HCT116 (cell line): ENCODE measurements around the gene CCDC137. TPM values are rescaled to one million over a fixed set of nuclear protein-coding genes. Genes with fewer than 3 reads are reported as not detected.

Experiments
- ATAC-seq: fragments of 200-7000 bp; cut with Tn5 transposase; 2 replicates; pipeline ENCODE4 v1.9.1; 2020; ENCODE audit warnings: mild to moderate bottlenecking, moderate library complexity
- BruUV-seq: library from RNA; stranded (reverse); fragments of 400-500 nt; replicated peaks from 2 replicates; lab custom pipeline; 2021; lab: Mats Ljungman, UMichigan
- CTCF ChIA-PET: fragments of 300-600 bp; sonication (Branson Sonifier 250); formaldehyde crosslinking; loops from one replicate; lab custom pipeline; 2021; ENCODE audit warnings: antibody characterized with exemption; lab: Charles Lee
- POLR2A ChIA-PET: fragments of 300-600, 350-600 bp; sonication (Branson Sonifier 250); formaldehyde crosslinking; loops from one replicate; lab custom pipeline; 2021; ENCODE audit warnings: antibody characterized with exemption; lab: Charles Lee
- RAD21 ChIA-PET, 2 experiments: fragments of 300-600 bp; sonication (Branson Sonifier 250); formaldehyde crosslinking; loops; one replicate each; lab custom pipeline; 2023; ENCODE audit warnings: low total read pairs in 2 of 2; ENCODE audit not compliant: uncharacterized antibody in 2 of 2, unreplicated experiment in 2 of 2, low non-redundant PET in 1 of 2; lab: Charles Lee
- DNase-seq: peaks from one replicate; pipeline ENCODE4 v3.0.0-alpha.2; 2010; ENCODE audit warnings: low read depth, low spot score
- H2AFZ ChIP-seq: fragments of 200-600 bp; shearing (Covaris generic), sonication (generic); 2 replicates; pipeline ENCODE4 v1.6.1; 2017; ENCODE audit warnings: low read depth, mixed run types, mixed read lengths, antibody characterized with exemption, low read length; ENCODE audit not compliant: poor library complexity, severe bottlenecking
- H3K27ac ChIP-seq: 2 replicates; pipeline ENCODE4 v1.5.1; 2012; ENCODE audit warnings: low read depth, low read length
- H3K27me3 ChIP-seq: fragments of 200-600 bp; sonication (generic); 2 replicates; pipeline ENCODE4 v1.6.1; 2016; ENCODE audit warnings: mixed run types, low read length, mixed read lengths; ENCODE audit not compliant: insufficient read depth
- H3K36me3 ChIP-seq, 2 experiments: fragments of 200-500 bp in 1 of 2; fragments of 200-600 bp in 1 of 2; sonication (Bioruptor generic) in 1 of 2; sonication (generic) in 1 of 2; 2 replicates each; pipeline versions ENCODE4 v1.5.1 to v1.6.1; 2014 to 2016; ENCODE audit warnings: low read length in 2 of 2, inconsistent platforms in 1 of 2, mixed read lengths in 1 of 2, mixed run types in 1 of 2; ENCODE audit not compliant: insufficient read depth in 2 of 2, control insufficient read depth in 1 of 2
- H3K4me1 ChIP-seq, 2 experiments: fragments of 200-600 bp in 1 of 2; sonication (generic) in 1 of 2; 2 replicates each; pipeline versions ENCODE4 v1.5.1 to v1.6.1; 2012 to 2017; ENCODE audit warnings: low read length in 2 of 2, inconsistent platforms in 1 of 2, mild to moderate bottlenecking in 1 of 2, mixed read lengths in 1 of 2, mixed run types in 1 of 2, moderate library complexity in 1 of 2; ENCODE audit not compliant: insufficient read depth in 2 of 2, control insufficient read depth in 1 of 2
- H3K4me2 ChIP-seq: fragments of 200-600 bp; sonication (generic); 2 replicates; pipeline ENCODE4 v1.6.1; 2017; ENCODE audit warnings: mixed run types, low read length, mixed read lengths
- H3K4me3 ChIP-seq, 2 experiments: fragments of 200-600 bp in 1 of 2; sonication (generic) in 1 of 2; replicated peaks in 1 of 2; 2 replicates each; pipeline ENCODE4 v1.5.1; 2011 to 2016; ENCODE audit warnings: low read length in 2 of 2, control low read depth in 1 of 2, low read depth in 1 of 2, mild to moderate bottlenecking in 1 of 2, mixed read lengths in 1 of 2, mixed run types in 1 of 2
- H3K79me2 ChIP-seq: fragments of 200-600 bp; sonication (generic); 2 replicates; pipeline ENCODE4 v1.6.1; 2017; ENCODE audit warnings: mild to moderate bottlenecking, mixed run types, low read length, moderate library complexity, mixed read lengths; ENCODE audit not compliant: insufficient read depth
- H3K9ac ChIP-seq: fragments of 200-600 bp; sonication (generic); 2 replicates; pipeline ENCODE4 v1.6.1; 2016; ENCODE audit warnings: low read length, mixed read lengths
- H3K9me2 ChIP-seq: fragments of 200-600 bp; sonication (generic), shearing (Covaris generic); 2 replicates; pipeline ENCODE4 v1.6.1; 2017; ENCODE audit warnings: mixed run types, mild to moderate bottlenecking, moderate library complexity; ENCODE audit not compliant: insufficient read depth
- H3K9me3 ChIP-seq, 2 experiments: fragments of 200-500 bp in 1 of 2; fragments of 200-600 bp in 1 of 2; sonication (Bioruptor generic) in 1 of 2; sonication (generic) in 1 of 2; 2 replicates each; pipeline ENCODE4 v1.6.1; 2014 to 2017; ENCODE audit warnings: low read length in 2 of 2, mixed read lengths in 2 of 2, inconsistent platforms in 1 of 2, low read depth in 1 of 2, mild to moderate bottlenecking in 1 of 2, mixed run types in 1 of 2, moderate library complexity in 1 of 2; ENCODE audit not compliant: control insufficient read depth in 1 of 2, insufficient read depth in 1 of 2
- H4K20me1 ChIP-seq: fragments of 200-600 bp; sonication (generic), shearing (Covaris generic); 2 replicates; pipeline ENCODE4 v1.6.1; 2017; ENCODE audit warnings: mixed run types, mild to moderate bottlenecking, moderate library complexity; ENCODE audit not compliant: insufficient read depth
- CBX3 ChIP-seq: IDR thresholded peaks from 2 replicates; pipeline ENCODE4 v1.6.1; 2012; ENCODE audit warnings: low read depth
- CEBPB ChIP-seq: IDR thresholded peaks from 2 replicates; pipeline ENCODE4 v1.6.1; 2012; ENCODE audit warnings: low read depth
- EGR1 ChIP-seq: IDR thresholded peaks from 2 replicates; pipeline ENCODE4 v1.6.1; 2012; ENCODE audit warnings: low read depth
- ELF1 ChIP-seq: IDR thresholded peaks from 2 replicates; pipeline ENCODE4 v1.6.1; 2012; ENCODE audit warnings: low read depth, borderline replicate concordance
- EZH2 ChIP-seq: fragments of 200-600 bp; sonication (generic); IDR thresholded peaks from 2 replicates; pipeline ENCODE4 v1.6.1; 2017; ENCODE audit warnings: antibody characterized with exemption, mixed run types
- EZH2phosphoT487 ChIP-seq: fragments of 200-600 bp; IDR thresholded peaks from 2 replicates; pipeline ENCODE4 v1.6.1; 2018; ENCODE audit warnings: antibody characterized with exemption, borderline replicate concordance
- JUND ChIP-seq: IDR thresholded peaks from 2 replicates; pipeline ENCODE4 v1.6.1; 2012
- MAX ChIP-seq: IDR thresholded peaks from 2 replicates; pipeline ENCODE4 v1.6.1; 2012
- POLR2AphosphoS5 ChIP-seq: IDR thresholded peaks from 2 replicates; pipeline ENCODE4 v1.6.1; 2011; ENCODE audit warnings: mild to moderate bottlenecking, low read depth, low read length, moderate library complexity
- REST ChIP-seq: IDR thresholded peaks from 2 replicates; pipeline ENCODE4 v1.6.1; 2012; ENCODE audit warnings: low read depth
- SIN3A ChIP-seq: IDR thresholded peaks from 2 replicates; pipeline ENCODE4 v1.6.1; 2012; ENCODE audit warnings: low read depth
- SP1 ChIP-seq: IDR thresholded peaks from 2 replicates; pipeline ENCODE4 v1.6.1; 2012; ENCODE audit warnings: low read depth
- TCF7L2 ChIP-seq: IDR thresholded peaks from 2 replicates; pipeline ENCODE4 v1.7.0; 2011; ENCODE audit warnings: borderline replicate concordance, inconsistent platforms; ENCODE audit not compliant: insufficient read depth, insufficient read length; ENCODE audit errors: extremely low read depth
- YY1 ChIP-seq: IDR thresholded peaks from 2 replicates; pipeline ENCODE4 v1.6.1; 2011; ENCODE audit warnings: low read length, low read depth, moderate library complexity, mild to moderate bottlenecking; ENCODE audit not compliant: insufficient replicate concordance; ENCODE audit errors: extremely low read depth
- ZFX ChIP-seq: fragments of 450-650 bp; IDR thresholded peaks from 2 replicates; pipeline ENCODE4 v1.6.1; 2017
- ZNF274 ChIP-seq: fragments of 200-500 bp; sonication (Bioruptor generic); IDR thresholded peaks from 2 replicates; pipeline ENCODE4 v1.6.1; 2014; ENCODE audit warnings: mild to moderate bottlenecking, low read depth, low read length, inconsistent platforms
- intact Hi-C: fragments of 100-400 bp; cut with micrococcal nuclease; formaldehyde crosslinking; loops from 2 replicates; pipeline ENCODE4 v1.10.0; 2022
- total RNA-seq: library from RNA; stranded (reverse); gene quantifications from one replicate; pipeline ENCODE4 v1.2.1, GENCODE V29; 2021; ENCODE audit not compliant: unreplicated experiment
- TF ChIP-seq, protein P1 (sequence below): IDR thresholded peaks from 2 replicates; pipeline ENCODE4 v1.6.1; 2011; ENCODE audit warnings: mild to moderate bottlenecking, low read length, moderate library complexity; ENCODE audit not compliant: insufficient replicate concordance; ENCODE audit errors: extremely low read depth
- TF ChIP-seq, protein P2 (sequence below): IDR thresholded peaks from 2 replicates; pipeline ENCODE4 v1.6.1; 2012

CCDC137 gene
- total RNA-seq, 1 experiment from 2014 or later, result 77.5 TPM

DNA sequence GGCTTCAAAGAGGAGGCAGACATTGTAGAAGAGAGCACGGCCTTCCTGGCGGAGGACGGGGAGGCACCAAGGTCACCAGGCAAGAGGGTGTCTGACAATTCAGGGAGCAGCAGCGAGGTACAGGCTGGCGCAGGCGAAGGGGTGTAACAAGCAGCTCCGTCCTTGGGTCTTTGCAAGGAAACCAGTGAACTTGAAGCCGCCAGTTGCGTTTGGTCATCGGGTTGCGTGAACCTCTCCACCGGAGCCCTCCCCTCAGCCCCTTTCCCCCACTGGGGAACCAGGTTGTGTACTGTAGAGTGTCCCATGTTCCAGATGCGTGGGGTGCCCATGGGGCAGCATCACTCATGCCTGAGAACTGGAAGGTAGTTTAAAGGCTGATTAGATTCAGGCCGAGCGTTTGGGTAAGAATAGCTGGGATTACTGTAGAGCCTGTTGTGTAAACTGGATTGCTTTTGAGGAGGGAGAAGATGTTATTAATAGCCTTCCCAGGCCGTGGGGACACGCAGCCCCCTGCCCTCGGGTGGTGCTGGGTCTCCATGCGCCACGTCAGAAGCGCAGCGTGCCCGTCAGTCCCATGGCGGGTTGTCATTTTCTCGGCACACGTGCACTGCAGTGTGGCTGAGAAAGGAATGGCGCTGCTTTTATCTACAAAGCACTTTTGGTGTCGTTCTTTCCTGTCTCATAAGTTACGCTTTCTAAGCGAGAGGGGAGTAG lies 39.1 kb downstream of the CCDC137 start:
- ChIA-PET POLR2A (no interaction called here), CTCF (no interaction called here), RAD21 (no interaction called here)
- peaks cover 21 to 54% of the 10 kb centered on the region in 2 experiments; a peak in 3 of 4 replicates for H3K36me3 ChIP-seq
- no peaks in the 10 kb centered on the region for H3K9me3 ChIP-seq
- no peak overlapping the region for H2AFZ ChIP-seq
- DNase-seq (no peak), ATAC-seq (no peak)
- H3K4me2 ChIP-seq, result no peak overlapping the region
- intact Hi-C loops, result no loop called here
- no peak overlapping the region for H3K9ac ChIP-seq
- peaks cover 23 to 42% of the 10 kb centered on the region in 2 experiments for H3K4me1 ChIP-seq
- no peak overlapping the region for H3K4me3 ChIP-seq
- H4K20me1 ChIP-seq, result no peaks in the 10 kb centered on the region; the same call in 1 of the 2 replicates
- no peaks in the 10 kb centered on the region for H3K9me2 ChIP-seq
- H3K79me2 ChIP-seq, result peaks cover 70% of the 10 kb centered on the region
- TF ChIP-seq CBX3, result no peak
- TF ChIP-seq YY1, result no peak
- TF ChIP-seq, protein P1, sequence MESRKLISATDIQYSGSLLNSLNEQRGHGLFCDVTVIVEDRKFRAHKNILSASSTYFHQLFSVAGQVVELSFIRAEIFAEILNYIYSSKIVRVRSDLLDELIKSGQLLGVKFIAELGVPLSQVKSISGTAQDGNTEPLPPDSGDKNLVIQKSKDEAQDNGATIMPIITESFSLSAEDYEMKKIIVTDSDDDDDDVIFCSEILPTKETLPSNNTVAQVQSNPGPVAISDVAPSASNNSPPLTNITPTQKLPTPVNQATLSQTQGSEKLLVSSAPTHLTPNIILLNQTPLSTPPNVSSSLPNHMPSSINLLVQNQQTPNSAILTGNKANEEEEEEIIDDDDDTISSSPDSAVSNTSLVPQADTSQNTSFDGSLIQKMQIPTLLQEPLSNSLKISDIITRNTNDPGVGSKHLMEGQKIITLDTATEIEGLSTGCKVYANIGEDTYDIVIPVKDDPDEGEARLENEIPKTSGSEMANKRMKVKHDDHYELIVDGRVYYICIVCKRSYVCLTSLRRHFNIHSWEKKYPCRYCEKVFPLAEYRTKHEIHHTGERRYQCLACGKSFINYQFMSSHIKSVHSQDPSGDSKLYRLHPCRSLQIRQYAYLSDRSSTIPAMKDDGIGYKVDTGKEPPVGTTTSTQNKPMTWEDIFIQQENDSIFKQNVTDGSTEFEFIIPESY, result no peak
- TF ChIP-seq JUND, result no peak
- TF ChIP-seq TCF7L2, result no peak
- no peak for TF ChIP-seq SIN3A
- TF ChIP-seq EGR1, result no peak
- TF ChIP-seq SP1, result no peak
- TF ChIP-seq, protein P2, sequence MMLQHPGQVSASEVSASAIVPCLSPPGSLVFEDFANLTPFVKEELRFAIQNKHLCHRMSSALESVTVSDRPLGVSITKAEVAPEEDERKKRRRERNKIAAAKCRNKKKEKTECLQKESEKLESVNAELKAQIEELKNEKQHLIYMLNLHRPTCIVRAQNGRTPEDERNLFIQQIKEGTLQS, result no peak
- no peak for TF ChIP-seq ZFX
- no peak for TF ChIP-seq ZNF274
- TF ChIP-seq POLR2AphosphoS5, result no peak
- TF ChIP-seq EZH2phosphoT487, result no peak
- no peak for TF ChIP-seq MAX
- TF ChIP-seq REST, result no peak
- no peak for TF ChIP-seq CEBPB
- TF ChIP-seq EZH2, result no peak
- no peak for TF ChIP-seq ELF1
- BruUV-seq, result no TSS peak
- peak overlapping the region; percentile 3; the same call in 1 of the 2 replicates for H3K27ac ChIP-seq
- no peaks in the 10 kb centered on the region for H3K27me3 ChIP-seq
